Effector memory CD8-positive, alpha-beta T cell (primary cell): Measurements from ENCODE around the gene MAP4K5.

ENCODE experiments used
- ATAC-seq: fragments of 150-1000 bp; cut with Tn5 transposase; replicated peaks from 2 replicates; pipeline ENCODE4 v1.10.0; 2021; ENCODE audit warnings: mild to moderate bottlenecking, moderate library complexity
- DNase-seq, 3 experiments: peaks; one replicate each; pipeline ENCODE4 v3.0.0; 2021
- H3K27ac Mint-ChIP-seq, 2 donors: one replicate each; pipeline ENCODE4 v1.8.0; 2022; ENCODE audit warnings: mild to moderate bottlenecking in 2 of 2, mixed read lengths in 2 of 2, moderate library complexity in 2 of 2
- H3K27me3 Mint-ChIP-seq, 2 donors: one replicate each; pipeline ENCODE4 v1.8.0; 2022; ENCODE audit warnings: mixed read lengths in 2 of 2
- H3K36me3 Mint-ChIP-seq: one replicate; pipeline ENCODE4 v1.8.0; 2022; ENCODE audit warnings: mild to moderate bottlenecking, moderate library complexity, mixed read lengths; ENCODE audit not compliant: insufficient read depth
- H3K4me1 Mint-ChIP-seq, 2 donors: one replicate each; pipeline ENCODE4 v1.8.0; 2022; ENCODE audit warnings: low read depth in 2 of 2, mixed read lengths in 2 of 2
- H3K4me3 Mint-ChIP-seq, 2 donors: one replicate each; pipeline ENCODE4 v1.8.0; 2022; ENCODE audit warnings: mild to moderate bottlenecking in 2 of 2, mixed read lengths in 2 of 2, moderate library complexity in 2 of 2
- H3K9me3 Mint-ChIP-seq, 2 donors: one replicate each; pipeline ENCODE4 v1.8.0; 2022; ENCODE audit warnings: mixed read lengths in 2 of 2

Gene MAP4K5

GRCh38 chr14:50488521-50488920 lies 43.8 kb downstream of the MAP4K5 start:
- no peak for DNase-seq
- ATAC-seq: no peak
- H3K4me1 Mint-ChIP-seq: peaks cover 8 to 18% of the 10 kb centered on the region in 2 donors
- no peaks in the 10 kb centered on the region for H3K27me3 Mint-ChIP-seq
- no peaks in the 10 kb centered on the region for H3K9me3 Mint-ChIP-seq
- peaks cover 12% of the 10 kb centered on the region for H3K36me3 Mint-ChIP-seq
- H3K4me3 Mint-ChIP-seq: no peak overlapping the region
- H3K27ac Mint-ChIP-seq: peak overlapping the region in 1 of 2 donors; percentile 8

- Mint-ChIP-seq H3K9me3 (no peaks in the 10 kb centered on the region), H3K4me1 (peaks cover 0 to 4% of the 10 kb centered on the region in 2 donors), H3K27ac (no peak overlapping the region), H3K4me3 (no peak overlapping the region), H3K27me3 (no peaks in the 10 kb centered on the region), H3K36me3 (peaks cover 16% of the 10 kb centered on the region)
- no peak for DNase-seq
- no peak for ATAC-seq
These were observed 53.3 kb downstream of the MAP4K5 start for GRCh38 chr14:50479041-50479440.

DNA sequence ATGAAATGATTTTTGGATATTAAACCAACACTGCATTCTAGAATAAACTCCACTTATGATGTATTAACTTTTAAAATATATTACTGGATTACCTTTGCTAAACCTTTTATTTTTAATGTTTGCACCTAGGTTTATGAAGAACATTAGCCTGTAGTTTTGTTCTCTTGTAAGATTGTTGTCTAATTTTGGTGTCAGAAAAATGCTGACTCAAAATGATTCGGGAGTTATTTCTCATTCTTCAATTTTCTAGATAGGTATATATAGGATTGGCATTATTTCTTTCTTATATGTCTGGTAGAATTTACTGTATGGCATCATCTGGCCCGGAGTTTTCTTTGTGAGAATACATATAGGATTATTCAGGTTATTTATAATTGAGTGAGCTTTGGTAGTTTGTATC lies 54.6 kb downstream of the MAP4K5 start:
- no peak overlapping the region for H3K4me3 Mint-ChIP-seq
- H3K27ac Mint-ChIP-seq: peak overlapping the region in 1 of 2 donors; percentile 11
- H3K36me3 Mint-ChIP-seq: peaks cover 25% of the 10 kb centered on the region
- no peaks in the 10 kb centered on the region for H3K9me3 Mint-ChIP-seq
- H3K27me3 Mint-ChIP-seq: no peaks in the 10 kb centered on the region
- ATAC-seq (no peak), DNase-seq (no peak)
- H3K4me1 Mint-ChIP-seq: peaks cover 0 to 4% of the 10 kb centered on the region in 2 donors

- ATAC-seq (no peak), DNase-seq (no peak)
- H3K4me1 Mint-ChIP-seq: peaks cover 0 to 4% of the 10 kb centered on the region in 2 donors
- H3K27ac Mint-ChIP-seq: no peak overlapping the region
- H3K27me3 Mint-ChIP-seq: no peaks in the 10 kb centered on the region
- H3K36me3 Mint-ChIP-seq: peaks cover 39% of the 10 kb centered on the region
- H3K4me3 Mint-ChIP-seq: no peak overlapping the region
- no peaks in the 10 kb centered on the region for H3K9me3 Mint-ChIP-seq
These were observed 56.2 kb downstream of the MAP4K5 start for GRCh38 chr14:50476134-50476533.

DNA sequence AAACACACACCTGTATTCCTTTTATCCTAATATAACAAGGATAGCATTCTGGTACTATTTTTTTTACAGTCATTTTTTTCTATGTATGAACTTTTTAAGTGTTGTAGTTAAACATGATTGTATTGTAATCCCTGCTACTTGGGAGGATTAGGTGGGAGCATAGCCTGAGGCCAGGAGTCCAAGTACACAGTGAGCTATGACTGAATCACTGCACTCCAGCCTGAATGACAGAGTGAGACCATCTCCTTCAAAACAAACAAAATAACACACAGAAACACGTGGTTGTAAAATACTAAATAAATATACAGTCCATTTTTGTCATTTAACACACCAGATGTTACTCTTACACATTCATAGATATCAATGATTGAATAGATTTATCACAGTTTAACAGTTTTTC lies 56.9 kb downstream of the MAP4K5 start:
- H3K4me1 Mint-ChIP-seq: peaks cover 0 to 4% of the 10 kb centered on the region in 2 donors
- no peaks in the 10 kb centered on the region for H3K27me3 Mint-ChIP-seq
- no peak overlapping the region for H3K4me3 Mint-ChIP-seq
- no peaks in the 10 kb centered on the region for H3K9me3 Mint-ChIP-seq
- H3K36me3 Mint-ChIP-seq: peaks cover 38% of the 10 kb centered on the region
- H3K27ac Mint-ChIP-seq: no peak overlapping the region
- no peak for DNase-seq
- no peak for ATAC-seq

GRCh38 chr14:50471838-50472465 lies 60.4 kb downstream of the MAP4K5 start:
- Mint-ChIP-seq H3K27me3 (no peaks in the 10 kb centered on the region), H3K9me3 (no peaks in the 10 kb centered on the region), H3K4me3 (no peak overlapping the region), H3K4me1 (peaks cover 8 to 24% of the 10 kb centered on the region in 2 donors), H3K36me3 (peaks cover 50% of the 10 kb centered on the region), H3K27ac (no peak overlapping the region)
- no peak for DNase-seq
- ATAC-seq: no peak

- Mint-ChIP-seq H3K27ac (no peak overlapping the region), H3K4me1 (peaks cover 7 to 24% of the 10 kb centered on the region in 2 donors), H3K4me3 (no peak overlapping the region), H3K9me3 (no peaks in the 10 kb centered on the region), H3K36me3 (peaks cover 61% of the 10 kb centered on the region), H3K27me3 (no peaks in the 10 kb centered on the region)
- ATAC-seq (no peak), DNase-seq (no peak)
These were observed 62.4 kb downstream of the MAP4K5 start for GRCh38 chr14:50469982-50470381.

DNA sequence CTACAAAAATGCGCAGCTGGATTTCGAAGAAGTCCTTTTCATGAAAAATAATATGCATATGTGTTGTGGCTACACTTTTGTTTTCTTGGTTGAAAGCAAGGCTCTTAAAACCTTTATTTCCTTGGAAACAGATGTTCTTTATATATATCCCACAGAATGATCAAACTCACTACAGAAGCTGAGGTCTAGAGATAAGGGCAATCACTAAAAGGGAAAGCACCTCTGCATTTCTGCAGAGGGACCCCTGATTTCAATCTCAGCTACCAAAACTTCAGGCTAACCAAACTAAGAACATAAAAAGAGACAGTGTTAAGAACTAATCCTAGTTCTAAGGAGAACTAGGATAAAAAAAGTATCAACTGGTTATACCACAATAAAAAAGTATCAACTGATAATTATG lies 70.3 kb downstream of the MAP4K5 start:
- ATAC-seq (no peak), DNase-seq (no peak)
- H3K9me3 Mint-ChIP-seq: no peaks in the 10 kb centered on the region
- no peak overlapping the region for H3K27ac Mint-ChIP-seq
- H3K4me1 Mint-ChIP-seq: peaks cover 0 to 3% of the 10 kb centered on the region in 2 donors
- H3K27me3 Mint-ChIP-seq: no peaks in the 10 kb centered on the region
- H3K36me3 Mint-ChIP-seq: peaks cover 25% of the 10 kb centered on the region
- H3K4me3 Mint-ChIP-seq: no peak overlapping the region

DNA sequence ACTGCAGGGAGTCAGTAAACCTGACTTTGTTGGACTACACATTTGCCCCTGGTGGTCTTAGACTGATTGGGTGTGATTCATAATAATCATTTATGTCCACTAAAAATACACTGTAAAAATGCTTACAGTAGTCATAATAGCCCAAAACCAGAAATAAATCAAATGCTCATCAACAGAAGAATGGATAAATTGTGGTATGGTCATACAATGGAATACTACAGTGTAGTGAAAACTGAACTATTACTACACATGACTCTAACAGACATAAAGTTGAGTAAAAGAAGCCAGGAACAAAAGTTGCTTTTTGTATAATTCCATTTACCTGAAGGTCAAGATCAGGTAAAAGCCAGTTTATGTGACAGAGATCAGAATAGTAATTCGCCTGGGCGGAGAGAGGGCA lies 78.5 kb downstream of the MAP4K5 start:
- H3K27me3 Mint-ChIP-seq: no peaks in the 10 kb centered on the region
- H3K4me1 Mint-ChIP-seq: no peaks in the 10 kb centered on the region
- DNase-seq: no peak
- no peaks in the 10 kb centered on the region for H3K9me3 Mint-ChIP-seq
- H3K36me3 Mint-ChIP-seq: peaks cover 39% of the 10 kb centered on the region
- H3K27ac Mint-ChIP-seq: no peak overlapping the region
- ATAC-seq: no peak
- H3K4me3 Mint-ChIP-seq: no peak overlapping the region

DNA sequence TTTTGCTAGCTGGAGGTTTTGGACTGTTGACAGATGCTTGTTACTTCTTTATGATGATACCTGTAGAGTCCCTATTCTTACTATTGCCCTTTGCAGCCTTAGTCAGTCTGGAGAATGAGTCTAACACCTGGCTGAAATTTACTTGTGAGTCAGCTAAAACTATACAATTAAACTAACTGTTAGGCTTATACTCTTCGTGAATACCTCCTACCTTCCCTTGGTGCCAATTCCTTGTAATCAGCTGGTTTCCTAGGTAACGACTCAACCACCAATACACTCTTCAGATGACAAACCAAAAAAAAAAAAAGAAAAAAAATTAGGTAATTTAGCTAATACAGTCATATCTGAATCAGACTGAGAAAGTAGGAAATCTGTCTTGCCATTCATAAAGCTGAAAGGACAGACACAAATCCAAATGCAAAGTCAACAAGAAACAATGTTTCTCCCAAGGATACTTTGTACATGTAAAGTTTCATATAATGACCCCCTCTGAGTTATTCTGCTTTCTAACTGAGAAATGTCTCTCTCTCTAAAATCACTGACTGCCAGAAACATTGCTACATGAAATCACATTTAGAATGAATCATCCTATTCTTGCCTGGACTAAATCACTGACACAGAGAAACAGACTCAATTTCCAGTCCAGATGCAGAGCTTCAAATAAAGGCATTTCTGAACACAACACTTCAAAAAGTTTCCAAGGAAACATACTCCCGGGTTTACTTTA lies 79.2 kb downstream of the MAP4K5 start:
- peaks cover 44% of the 10 kb centered on the region for H3K36me3 Mint-ChIP-seq
- no peaks in the 10 kb centered on the region for H3K9me3 Mint-ChIP-seq
- H3K27ac Mint-ChIP-seq: no peak overlapping the region
- no peak overlapping the region for H3K4me3 Mint-ChIP-seq
- no peaks in the 10 kb centered on the region for H3K27me3 Mint-ChIP-seq
- ATAC-seq (no peak), DNase-seq (no peak)
- no peaks in the 10 kb centered on the region for H3K4me1 Mint-ChIP-seq

GRCh38 chr14:50452296-50452695 lies 80.1 kb downstream of the MAP4K5 start:
- no peaks in the 10 kb centered on the region for H3K27me3 Mint-ChIP-seq
- DNase-seq (no peak), ATAC-seq (no peak)
- H3K4me3 Mint-ChIP-seq: no peak overlapping the region
- H3K36me3 Mint-ChIP-seq: peaks cover 51% of the 10 kb centered on the region
- H3K4me1 Mint-ChIP-seq: no peaks in the 10 kb centered on the region
- H3K9me3 Mint-ChIP-seq: no peaks in the 10 kb centered on the region
- no peak overlapping the region for H3K27ac Mint-ChIP-seq

GRCh38 chr14:50451854-50452253 lies 80.5 kb downstream of the MAP4K5 start:
- ATAC-seq (no peak), DNase-seq (no peak)
- no peak overlapping the region for H3K27ac Mint-ChIP-seq
- H3K9me3 Mint-ChIP-seq: no peaks in the 10 kb centered on the region
- no peak overlapping the region for H3K4me3 Mint-ChIP-seq
- H3K36me3 Mint-ChIP-seq: peaks cover 51% of the 10 kb centered on the region
- H3K4me1 Mint-ChIP-seq: no peaks in the 10 kb centered on the region
- no peaks in the 10 kb centered on the region for H3K27me3 Mint-ChIP-seq

GRCh38 chr14:50447461-50447860 lies 84.9 kb downstream of the MAP4K5 start:
- H3K9me3 Mint-ChIP-seq: no peaks in the 10 kb centered on the region

DNA sequence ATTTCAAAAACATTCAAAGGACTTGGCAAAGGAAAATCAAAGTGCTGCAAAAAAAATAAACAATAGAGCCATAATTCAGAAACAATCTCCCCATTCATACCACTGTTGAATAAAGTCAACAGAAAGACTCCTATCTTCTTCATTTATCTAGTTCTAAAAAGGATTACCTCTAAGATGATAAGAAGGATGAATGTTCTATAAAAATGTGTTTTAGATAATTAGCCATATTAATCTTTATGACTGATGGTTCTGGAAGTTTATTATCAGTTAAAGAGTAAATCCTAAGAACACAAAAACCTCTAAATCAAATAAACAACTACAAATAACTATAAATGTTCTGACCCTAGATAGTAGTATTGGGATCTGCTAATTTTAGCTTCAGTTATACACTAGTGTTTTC lies 97.8 kb downstream of the MAP4K5 start:
- Mint-ChIP-seq H3K27ac (no peak overlapping the region), H3K27me3 (no peaks in the 10 kb centered on the region), H3K36me3 (peaks cover 14% of the 10 kb centered on the region), H3K9me3 (no peaks in the 10 kb centered on the region), H3K4me3 (no peak overlapping the region), H3K4me1 (no peaks in the 10 kb centered on the region)
- DNase-seq (no peak), ATAC-seq (no peak)

More at GRCh38 chr14:50447461-50447860, 84.9 kb downstream of the MAP4K5 start:
- peak overlapping the region in 1 of 2 donors; percentile 19 for H3K27ac Mint-ChIP-seq
- no peaks in the 10 kb centered on the region for H3K4me1 Mint-ChIP-seq
- H3K36me3 Mint-ChIP-seq: peaks cover 70% of the 10 kb centered on the region
- ATAC-seq (no peak), DNase-seq (no peak)
- no peaks in the 10 kb centered on the region for H3K27me3 Mint-ChIP-seq
- no peak overlapping the region for H3K4me3 Mint-ChIP-seq
